Rectal smooth muscle tissue (tissue), 1 donor: ENCODE data around the gene C1orf21.

Source experiments
- H3K27ac ChIP-seq: one replicate; pipeline ENCODE4 v1.7.0; 2013; ENCODE audit warnings: low read depth, low read length, inconsistent platforms
- H3K27me3 ChIP-seq: one replicate; pipeline ENCODE4 v1.7.0; 2013; ENCODE audit warnings: low read length; ENCODE audit not compliant: control insufficient read depth, insufficient read depth
- H3K36me3 ChIP-seq: one replicate; pipeline ENCODE4 v1.7.0; 2013; ENCODE audit warnings: low read length; ENCODE audit not compliant: control insufficient read depth, insufficient read depth
- H3K4me1 ChIP-seq: one replicate; pipeline ENCODE4 v1.7.0; 2013; ENCODE audit warnings: low read length; ENCODE audit not compliant: control insufficient read depth, insufficient read depth
- H3K4me3 ChIP-seq: one replicate; pipeline ENCODE4 v1.7.0; 2013; ENCODE audit warnings: low read length
- H3K9ac ChIP-seq: one replicate; pipeline ENCODE4 v1.7.0; 2013; ENCODE audit warnings: low read length

Gene C1orf21

DNA sequence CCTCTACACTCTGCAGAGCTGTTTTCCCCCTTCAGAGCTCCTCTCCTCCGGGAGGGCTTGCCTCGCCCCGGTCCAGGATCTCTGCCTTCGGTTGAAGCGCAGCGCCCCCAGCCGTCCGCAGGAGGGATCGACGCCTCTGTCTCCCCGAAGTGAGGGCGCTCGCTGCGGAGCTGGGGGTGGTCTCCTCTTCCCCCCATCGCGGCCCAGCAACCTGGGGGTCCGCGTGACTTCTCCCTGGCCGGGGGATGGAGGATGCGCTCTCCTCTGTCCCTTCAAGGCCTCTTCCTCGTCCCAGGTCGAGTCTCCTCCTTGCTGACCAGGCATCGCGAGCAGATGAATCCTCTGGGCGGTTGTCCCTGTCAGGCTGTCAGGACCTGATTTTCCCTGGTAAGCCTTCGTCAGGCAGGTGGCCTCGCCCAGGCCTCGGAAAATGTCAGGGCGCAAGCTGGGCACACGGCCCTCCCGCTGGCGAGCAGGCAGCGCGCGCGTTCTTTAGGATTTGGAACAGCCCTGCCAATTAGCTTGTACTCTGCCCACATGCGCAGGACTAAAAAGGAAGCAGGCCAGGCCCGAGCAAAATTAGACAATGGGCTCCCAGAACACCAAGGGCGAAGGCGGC lies 277.3 kb downstream of the C1orf21 start:
- Histone ChIP-seq H3K27ac (no peak overlapping the region), H3K9ac (no peak overlapping the region), H3K4me3 (peak overlapping the region; percentile 40), H3K27me3 (no peaks in the 10 kb centered on the region), H3K36me3 (no peaks in the 10 kb centered on the region), H3K4me1 (no peaks in the 10 kb centered on the region)

DNA sequence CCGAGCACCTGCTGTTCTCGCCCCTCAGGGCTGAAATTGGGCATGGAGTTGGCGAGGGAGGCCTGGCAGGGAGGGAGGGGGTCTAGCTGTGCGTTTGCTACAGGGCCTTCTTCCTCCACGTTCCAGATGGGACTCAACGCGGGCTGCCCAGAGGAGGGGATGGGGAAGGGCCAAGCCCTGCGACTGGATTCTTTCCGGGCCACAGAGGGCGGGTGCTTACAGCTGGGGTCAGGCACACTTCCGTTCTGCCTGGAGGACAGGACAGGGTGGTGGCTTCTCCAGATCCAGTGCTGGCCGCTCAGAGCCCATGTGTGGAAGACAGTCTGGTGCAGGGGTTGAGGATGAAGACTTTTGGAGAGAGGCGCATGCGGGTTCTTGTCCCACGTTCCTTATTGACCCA lies 277.8 kb downstream of the C1orf21 start:
- no peak overlapping the region for H3K9ac ChIP-seq
- H3K36me3 ChIP-seq: no peaks in the 10 kb centered on the region
- no peaks in the 10 kb centered on the region for H3K27me3 ChIP-seq
- no peak overlapping the region for H3K27ac ChIP-seq
- H3K4me1 ChIP-seq: no peaks in the 10 kb centered on the region
- H3K4me3 ChIP-seq: no peak overlapping the region

DNA sequence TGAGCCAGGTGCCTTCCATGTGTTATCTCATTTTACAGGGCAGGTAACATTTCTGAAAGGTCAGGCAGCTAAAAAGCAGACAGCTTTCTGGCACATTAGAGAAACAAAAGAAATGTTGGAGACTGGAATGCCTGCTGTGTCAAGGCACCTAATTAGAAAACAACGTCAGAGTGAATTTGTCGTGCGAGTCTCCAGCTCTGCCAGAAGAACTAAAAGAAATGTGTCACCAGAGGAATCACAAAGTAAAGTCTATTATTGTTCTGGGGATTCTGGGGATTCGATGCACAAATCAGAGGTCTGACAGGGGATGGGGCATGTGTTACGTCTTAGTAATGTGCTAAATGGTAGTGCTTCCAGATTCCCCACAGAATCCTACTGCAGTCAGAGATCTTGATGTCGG lies 278.5 kb downstream of the C1orf21 start:
- H3K4me1 ChIP-seq: no peaks in the 10 kb centered on the region
- H3K9ac ChIP-seq: no peak overlapping the region
- H3K36me3 ChIP-seq: no peaks in the 10 kb centered on the region
- no peaks in the 10 kb centered on the region for H3K27me3 ChIP-seq
- H3K4me3 ChIP-seq: no peak overlapping the region
- H3K27ac ChIP-seq: no peak overlapping the region

DNA sequence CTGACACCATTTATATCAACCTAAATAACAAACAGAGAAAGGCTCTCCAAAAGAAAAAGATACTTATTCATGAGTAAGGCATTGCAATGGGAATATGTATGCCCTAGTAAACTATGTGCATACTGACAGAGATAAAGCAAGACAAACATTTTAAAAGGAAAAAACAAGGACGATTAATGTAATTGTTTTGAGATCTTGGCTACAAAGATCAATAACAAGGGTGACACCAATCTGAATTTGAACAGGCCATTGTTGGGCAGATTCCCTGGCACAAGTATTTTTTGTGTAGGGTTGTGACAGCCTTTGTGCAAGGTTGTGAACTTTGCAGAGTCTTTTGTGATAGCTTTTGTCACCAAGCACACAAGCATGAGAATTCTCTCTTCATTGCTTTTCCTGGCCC lies 282.6 kb downstream of the C1orf21 start:
- Histone ChIP-seq H3K4me3 (no peak overlapping the region), H3K27me3 (no peaks in the 10 kb centered on the region)

DNA sequence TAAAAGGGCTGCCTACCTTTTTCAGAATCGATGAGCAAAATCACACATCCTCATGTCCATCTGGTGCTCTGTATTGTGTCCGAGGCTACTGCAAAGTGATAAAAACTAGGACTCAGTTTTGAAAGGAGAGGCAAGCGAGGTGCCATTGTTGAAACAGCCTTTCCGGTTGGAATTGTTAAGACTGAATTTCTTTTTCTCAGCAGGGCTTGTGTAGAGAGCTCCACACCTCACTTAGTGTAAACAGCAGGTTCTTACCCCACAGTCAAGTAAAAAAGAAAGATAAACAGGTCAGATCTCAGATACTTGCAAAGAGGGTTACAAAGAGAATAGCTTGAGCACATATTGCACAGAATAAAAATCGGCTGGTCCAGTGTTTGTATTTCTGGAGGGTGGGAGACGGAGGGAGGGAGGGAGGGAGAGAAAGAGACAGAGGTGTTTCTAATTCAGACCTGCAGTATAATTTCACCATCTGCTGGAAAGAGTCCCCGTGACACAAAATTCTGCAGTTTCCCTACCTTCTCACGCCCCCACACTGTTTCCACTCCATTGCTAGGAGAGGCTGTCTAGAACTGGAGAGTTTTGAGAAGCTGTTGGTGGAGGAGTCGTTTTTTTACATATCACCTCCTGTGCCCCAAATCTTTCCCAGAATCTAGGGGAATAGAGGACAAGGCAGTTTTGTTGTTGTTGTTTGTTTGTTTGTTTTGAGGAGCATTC lies 285.3 kb downstream of the C1orf21 start:
- Histone ChIP-seq H3K36me3 (no peaks in the 10 kb centered on the region), H3K4me1 (no peaks in the 10 kb centered on the region), H3K27me3 (no peaks in the 10 kb centered on the region), H3K9ac (no peak overlapping the region), H3K4me3 (no peak overlapping the region), H3K27ac (no peak overlapping the region)

More for the DNA sequence above, 282.6 kb downstream of the C1orf21 start:
- no peaks in the 10 kb centered on the region for H3K36me3 ChIP-seq
- no peaks in the 10 kb centered on the region for H3K4me1 ChIP-seq
- H3K9ac ChIP-seq: no peak overlapping the region
- H3K27ac ChIP-seq: no peak overlapping the region

DNA sequence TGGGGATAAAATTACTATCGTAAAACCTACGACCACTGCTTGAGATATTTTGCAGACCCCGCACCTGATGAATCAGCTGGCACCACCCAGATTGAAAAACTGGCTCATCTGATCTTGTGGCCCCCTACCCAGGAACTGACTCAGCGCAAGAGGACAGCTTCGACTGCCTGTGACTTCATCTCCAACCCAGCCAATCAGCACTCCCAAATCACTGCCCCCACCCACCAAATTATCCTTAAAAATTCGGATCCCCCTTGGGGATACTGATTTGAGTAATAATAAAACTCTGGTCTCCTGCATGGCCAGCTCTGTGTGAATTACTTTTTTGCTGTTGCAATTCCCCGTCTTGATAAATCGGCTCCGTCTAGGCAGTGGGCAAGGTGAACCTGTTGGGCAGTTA lies 286.5 kb downstream of the C1orf21 start:
- H3K9ac ChIP-seq: no peak overlapping the region
- no peaks in the 10 kb centered on the region for H3K36me3 ChIP-seq
- no peaks in the 10 kb centered on the region for H3K27me3 ChIP-seq
- no peaks in the 10 kb centered on the region for H3K4me1 ChIP-seq
- no peak overlapping the region for H3K27ac ChIP-seq
- H3K4me3 ChIP-seq: no peak overlapping the region

DNA sequence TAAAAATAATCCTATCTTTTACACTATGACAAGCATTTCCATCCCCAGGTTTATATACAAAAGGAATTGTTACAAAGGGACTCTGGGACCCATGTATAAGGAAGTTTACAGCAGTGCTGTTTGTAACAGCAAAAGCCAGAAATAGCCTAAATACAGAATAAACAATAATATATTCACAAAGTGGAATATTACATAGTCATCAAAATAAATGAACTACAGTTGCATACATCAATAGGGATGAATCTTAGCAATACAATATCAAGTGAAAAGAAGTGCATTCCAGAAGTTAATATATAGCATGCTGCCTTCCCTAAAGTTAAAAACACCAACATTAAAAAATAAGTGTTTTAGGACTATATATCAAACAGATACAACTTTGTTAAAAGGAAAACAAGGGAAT lies 290.5 kb downstream of the C1orf21 start:
- Histone ChIP-seq H3K27ac (no peak overlapping the region), H3K27me3 (no peaks in the 10 kb centered on the region), H3K4me1 (no peaks in the 10 kb centered on the region), H3K36me3 (no peaks in the 10 kb centered on the region), H3K9ac (no peak overlapping the region), H3K4me3 (no peak overlapping the region)
